Measurements from ENCODE around the gene ADGRV1.
"Not testable (repeated sequence)": the region's sequence is repeated elsewhere in the genome, so short reads cannot be mapped to it uniquely, and the experiment has no call there.

Gene ADGRV1

GRCh38 chr5:91033370-91033769 is 474.8 kb downstream of the ADGRV1 start:
- DNase-seq (ENCODE audit: low read depth, low spot score): no peak
- Histone ChIP-seq H3K4me1 (ENCODE audit: insufficient read depth, insufficient read length) (no peaks in the 10 kb centered on the region), H3K27me3 (ENCODE audit: insufficient read depth, insufficient read length) (no peaks in the 10 kb centered on the region), H3K36me3 (ENCODE audit: insufficient read depth, insufficient read length, low read length) (no peaks in the 10 kb centered on the region), H3K9ac (ENCODE audit: insufficient read length, low read depth) (no peak overlapping the region), H3K9me3 (ENCODE audit: insufficient read depth, low read length) (no peaks in the 10 kb centered on the region), H3K4me3 (ENCODE audit: insufficient read length, low read depth) (no peak overlapping the region)
- no peak for TF ChIP-seq YY1 (IDR thresholded peaks at IDR 0.05; ENCODE audit: insufficient read depth, insufficient read length)
- no peak for TF ChIP-seq SUZ12 (IDR thresholded peaks at IDR 0.05; ENCODE audit: extremely low read depth, insufficient read depth, insufficient read length)
- no peak for TF ChIP-seq ZNF274 (IDR thresholded peaks at IDR 0.05; ENCODE audit: low read depth, low read length)

- no peak overlapping the region for H3K4me3 ChIP-seq (ENCODE audit: insufficient read length, low read depth)
- no peaks in the 10 kb centered on the region for H3K9me3 ChIP-seq (ENCODE audit: insufficient read depth, low read length)
- no peak for TF ChIP-seq SUZ12 (IDR thresholded peaks at IDR 0.05; ENCODE audit: extremely low read depth, insufficient read depth, insufficient read length)
- no peaks in the 10 kb centered on the region for H3K4me1 ChIP-seq (ENCODE audit: insufficient read depth, insufficient read length)
- DNase-seq (ENCODE audit: low read depth, low spot score): peak; percentile 22
- no peaks in the 10 kb centered on the region for H3K27me3 ChIP-seq (ENCODE audit: insufficient read depth, insufficient read length)
- H3K9ac ChIP-seq (ENCODE audit: insufficient read length, low read depth): no peak overlapping the region
- H3K36me3 ChIP-seq (ENCODE audit: insufficient read depth, insufficient read length, low read length): no peaks in the 10 kb centered on the region
Measured at GRCh38 chr5:91038180-91038808, 479.7 kb downstream of the ADGRV1 start.

- H3K9ac ChIP-seq (ENCODE audit: insufficient read length, low read depth); H3K27me3 ChIP-seq (ENCODE audit: insufficient read depth, insufficient read length); H3K4me3 ChIP-seq (ENCODE audit: insufficient read length, low read depth); H3K9me3 ChIP-seq (ENCODE audit: insufficient read depth, low read length); H3K36me3 ChIP-seq (ENCODE audit: insufficient read depth, insufficient read length, low read length); DNase-seq (ENCODE audit: low read depth, low spot score); H3K4me1 ChIP-seq (ENCODE audit: insufficient read depth, insufficient read length): not testable (repeated sequence)
Measured at GRCh38 chr5:91041132-91041531, 482.5 kb downstream of the ADGRV1 start.

GRCh38 chr5:91042247-91042935 is 483.8 kb downstream of the ADGRV1 start:
- H3K9ac ChIP-seq (ENCODE audit: insufficient read length, low read depth): no peak overlapping the region
- no peaks in the 10 kb centered on the region for H3K4me1 ChIP-seq (ENCODE audit: insufficient read depth, insufficient read length)
- no peaks in the 10 kb centered on the region for H3K36me3 ChIP-seq (ENCODE audit: insufficient read depth, insufficient read length, low read length)
- DNase-seq (ENCODE audit: low read depth, low spot score): no peak
- H3K9me3 ChIP-seq (ENCODE audit: insufficient read depth, low read length): no peaks in the 10 kb centered on the region
- TF ChIP-seq SUZ12 (IDR thresholded peaks at IDR 0.05; ENCODE audit: extremely low read depth, insufficient read depth, insufficient read length) (no peak), ZNF274 (IDR thresholded peaks at IDR 0.05; ENCODE audit: low read depth, low read length) (no peak), YY1 (IDR thresholded peaks at IDR 0.05; ENCODE audit: insufficient read depth, insufficient read length) (no peak)
- no peaks in the 10 kb centered on the region for H3K27me3 ChIP-seq (ENCODE audit: insufficient read depth, insufficient read length)
- no peak overlapping the region for H3K4me3 ChIP-seq (ENCODE audit: insufficient read length, low read depth)

GRCh38 chr5:91042936-91043255 is 484.3 kb downstream of the ADGRV1 start:
- H3K9me3 ChIP-seq (ENCODE audit: insufficient read depth, low read length): no peaks in the 10 kb centered on the region
- H3K9ac ChIP-seq (ENCODE audit: insufficient read length, low read depth): no peak overlapping the region
- H3K36me3 ChIP-seq (ENCODE audit: insufficient read depth, insufficient read length, low read length): no peaks in the 10 kb centered on the region
- no peaks in the 10 kb centered on the region for H3K27me3 ChIP-seq (ENCODE audit: insufficient read depth, insufficient read length)
- TF ChIP-seq YY1 (IDR thresholded peaks at IDR 0.05; ENCODE audit: insufficient read depth, insufficient read length) (no peak), ZNF274 (IDR thresholded peaks at IDR 0.05; ENCODE audit: low read depth, low read length) (no peak), SUZ12 (IDR thresholded peaks at IDR 0.05; ENCODE audit: extremely low read depth, insufficient read depth, insufficient read length) (no peak)
- DNase-seq (ENCODE audit: low read depth, low spot score): no peak
- no peaks in the 10 kb centered on the region for H3K4me1 ChIP-seq (ENCODE audit: insufficient read depth, insufficient read length)
- no peak overlapping the region for H3K4me3 ChIP-seq (ENCODE audit: insufficient read length, low read depth)

- Histone ChIP-seq H3K27me3 (ENCODE audit: insufficient read depth, insufficient read length) (no peaks in the 10 kb centered on the region), H3K9me3 (ENCODE audit: insufficient read depth, low read length) (no peaks in the 10 kb centered on the region), H3K4me3 (ENCODE audit: insufficient read length, low read depth) (no peak overlapping the region), H3K36me3 (ENCODE audit: insufficient read depth, insufficient read length, low read length) (no peaks in the 10 kb centered on the region), H3K9ac (ENCODE audit: insufficient read length, low read depth) (no peak overlapping the region), H3K4me1 (ENCODE audit: insufficient read depth, insufficient read length) (no peaks in the 10 kb centered on the region)
- TF ChIP-seq SUZ12 (IDR thresholded peaks at IDR 0.05; ENCODE audit: extremely low read depth, insufficient read depth, insufficient read length) (no peak), YY1 (IDR thresholded peaks at IDR 0.05; ENCODE audit: insufficient read depth, insufficient read length) (no peak), ZNF274 (IDR thresholded peaks at IDR 0.05; ENCODE audit: low read depth, low read length) (no peak)
- DNase-seq (ENCODE audit: low read depth, low spot score): no peak
Measured at GRCh38 chr5:91048073-91048472, 489.5 kb downstream of the ADGRV1 start.

- H3K36me3 ChIP-seq (ENCODE audit: insufficient read depth, insufficient read length, low read length): no peaks in the 10 kb centered on the region
- no peaks in the 10 kb centered on the region for H3K9me3 ChIP-seq (ENCODE audit: insufficient read depth, low read length)
- H3K4me1 ChIP-seq (ENCODE audit: insufficient read depth, insufficient read length): no peaks in the 10 kb centered on the region
- no peak for DNase-seq (ENCODE audit: low read depth, low spot score)
- no peak overlapping the region for H3K4me3 ChIP-seq (ENCODE audit: insufficient read length, low read depth)
- H3K9ac ChIP-seq (ENCODE audit: insufficient read length, low read depth): no peak overlapping the region
- TF ChIP-seq YY1 (IDR thresholded peaks at IDR 0.05; ENCODE audit: insufficient read depth, insufficient read length) (no peak), ZNF274 (IDR thresholded peaks at IDR 0.05; ENCODE audit: low read depth, low read length) (no peak), SUZ12 (IDR thresholded peaks at IDR 0.05; ENCODE audit: extremely low read depth, insufficient read depth, insufficient read length) (no peak)
- no peaks in the 10 kb centered on the region for H3K27me3 ChIP-seq (ENCODE audit: insufficient read depth, insufficient read length)
Measured at GRCh38 chr5:91049112-91049511, 490.5 kb downstream of the ADGRV1 start.
